Keratinocyte (primary cell): ENCODE data around the gene PALB2. TPM values are rescaled to one million over a fixed set of nuclear protein-coding genes. Genes with fewer than 3 reads are reported as not detected.
"Not testable (repeated sequence)": the region's sequence is repeated elsewhere in the genome, so short reads cannot be mapped to it uniquely, and the experiment has no call there.

Experiments used
- DNase-seq: peaks from one replicate; pipeline ENCODE4 v3.0.0-alpha.2; 2011; ENCODE audit warnings: low read depth, missing footprints, low spot score
- FAIRE-seq: peaks from 2 replicates; lab custom pipeline; 2011; peaks lifted over from hg19 to GRCh38; lab: Jason Lieb, UNC
- H2AFZ ChIP-seq: 2 replicates; pipeline ENCODE4 v1.6.0; 2012; ENCODE audit warnings: low read length, control low read depth, inconsistent platforms; ENCODE audit not compliant: control insufficient read depth
- H3K27ac ChIP-seq: 2 replicates; pipeline ENCODE4 v1.5.1; 2011; ENCODE audit warnings: low read length; ENCODE audit not compliant: control insufficient read depth, insufficient read depth
- H3K27me3 ChIP-seq: 3 replicates; pipeline ENCODE4 v1.6.0; 2011; ENCODE audit warnings: low read length; ENCODE audit not compliant: control insufficient read depth, insufficient read depth; ENCODE audit errors: extremely low read depth
- H3K36me3 ChIP-seq, 2 experiments: 2 replicates in 1 of 2; 3 replicates in 1 of 2; pipeline ENCODE4 v1.5.1; 2011; ENCODE audit warnings: low read length in 2 of 2, mild to moderate bottlenecking in 1 of 2; ENCODE audit not compliant: control insufficient read depth in 2 of 2, insufficient read depth in 2 of 2; ENCODE audit errors: extremely low read depth in 1 of 2
- H3K4me1 ChIP-seq: 3 replicates; pipeline ENCODE4 v1.5.1; 2011; ENCODE audit warnings: low read length; ENCODE audit not compliant: control insufficient read depth, insufficient read depth; ENCODE audit errors: extremely low read depth
- H3K4me2 ChIP-seq: 3 replicates; pipeline ENCODE4 v1.6.0; 2011; ENCODE audit warnings: low read depth, low read length; ENCODE audit not compliant: control insufficient read depth, insufficient read depth; ENCODE audit errors: extremely low read depth
- H3K4me3 ChIP-seq, 3 experiments: fragments of 200-600 bp in 1 of 3; sonication (generic) in 1 of 3; 2 replicates in 2 of 3; 3 replicates in 1 of 3; pipeline ENCODE4 v1.5.1; 2011 to 2016; ENCODE audit warnings: low read length in 3 of 3, mild to moderate bottlenecking in 3 of 3, control low read depth in 2 of 3, inconsistent platforms in 1 of 3, low read depth in 1 of 3, mixed read lengths in 1 of 3, mixed run types in 1 of 3, moderate library complexity in 1 of 3; ENCODE audit not compliant: control insufficient read depth in 2 of 3, insufficient read depth in 2 of 3; ENCODE audit errors: extremely low read depth in 1 of 3
- H3K79me2 ChIP-seq: 2 replicates; pipeline ENCODE4 v1.6.0; 2012; ENCODE audit warnings: low read length; ENCODE audit not compliant: control insufficient read depth, insufficient read depth
- H3K9ac ChIP-seq: 3 replicates; pipeline ENCODE4 v1.6.0; 2011; ENCODE audit warnings: low read length; ENCODE audit not compliant: control insufficient read depth, insufficient read depth; ENCODE audit errors: extremely low read depth
- H3K9me1 ChIP-seq: 3 replicates; pipeline ENCODE4 v1.6.0; 2011; ENCODE audit warnings: low read length; ENCODE audit not compliant: control insufficient read depth, insufficient read depth; ENCODE audit errors: extremely low read depth
- H3K9me3 ChIP-seq: 2 replicates; pipeline ENCODE4 v1.5.1; 2012; ENCODE audit warnings: low read depth, low read length; ENCODE audit not compliant: control insufficient read depth
- H4K20me1 ChIP-seq: 3 replicates; pipeline ENCODE4 v1.6.0; 2011; ENCODE audit warnings: low read length; ENCODE audit not compliant: control insufficient read depth, insufficient read depth; ENCODE audit errors: extremely low read depth
- EZH2 ChIP-seq: IDR thresholded peaks from one replicate; pipeline ENCODE4 v1.6.1; 2012; ENCODE audit warnings: inconsistent platforms, mild to moderate bottlenecking, low read length, moderate library complexity
- dilution Hi-C: fragments of 300-500 bp; cut with MboI; formaldehyde crosslinking; loops from one replicate; pipeline ENCODE4 v1.7.0; 2020; ENCODE audit warnings: low sequenced_read_pairs; ENCODE audit not compliant: extremely low pct_ligation_motif_present
- polyA plus RNA-seq, 5 experiments: library from polyadenylated mRNA; depleted of rRNA in 3 of 5; stranded (reverse) in 3 of 5; stranded (forward) in 1 of 5; unstranded in 1 of 5; fragments of >200 nt; gene quantifications; 1 replicate in 1 of 5; 2 replicates in 3 of 5; 3 replicates in 1 of 5; pipeline versions ENCODE4 v1.2.1 to v1.2.3, GENCODE V29; 2011 to 2012; ENCODE audit warnings: missing spikeins in 2 of 5, low read depth in 1 of 5, low replicate concordance in 1 of 5
- TF ChIP-seq, protein P1 (sequence below), 3 experiments: IDR thresholded peaks in 1 of 3; conservative IDR thresholded peaks in 1 of 3; optimal IDR thresholded peaks in 1 of 3; 2 replicates in 2 of 3; 3 replicates in 1 of 3; pipeline versions ENCODE3 to v1.5.1; 2011; ENCODE audit warnings: low read length in 3 of 3, mild to moderate bottlenecking in 3 of 3, moderate library complexity in 2 of 3, control low read depth in 1 of 3, inconsistent platforms in 1 of 3; ENCODE audit not compliant: insufficient read depth in 2 of 3; ENCODE audit errors: extremely low read depth in 1 of 3

The PALB2 gene
- polyA plus RNA-seq, 1 donor (not counting 4 experiments of a cell fraction or from before 2014, with no cell fraction given) = 18.7 TPM

DNA sequence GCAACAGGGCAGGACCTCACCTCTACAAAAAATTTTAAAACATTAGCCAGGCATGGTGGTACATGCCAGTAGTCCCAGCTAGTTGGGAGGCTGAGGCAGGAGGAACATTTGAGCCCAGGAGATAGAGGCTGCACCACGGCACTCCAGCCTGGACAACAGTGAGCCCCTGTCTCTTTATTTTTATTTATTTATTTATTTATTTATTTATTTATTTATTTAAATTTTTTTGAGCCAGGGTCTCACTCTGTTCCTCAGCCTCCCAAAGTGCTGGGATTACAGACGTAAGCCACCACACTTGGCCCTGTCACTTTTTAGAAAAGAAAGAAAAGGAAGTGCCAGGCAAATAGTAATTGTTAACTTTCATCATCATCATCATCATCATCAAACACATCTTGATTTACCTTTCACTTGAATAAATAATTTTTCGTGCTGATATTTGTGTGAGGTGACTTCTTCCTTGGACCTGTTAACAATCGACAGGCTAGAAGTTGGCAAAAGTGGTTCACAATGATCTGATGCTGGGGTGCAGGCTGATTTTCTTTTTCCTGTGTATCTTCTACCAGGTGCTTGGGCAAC, 6.6 kb downstream of the PALB2 start:
- no peak overlapping the region for H3K4me2 ChIP-seq
- H3K4me3 ChIP-seq = no peak overlapping the region
- no peaks in the 10 kb centered on the region for H3K27me3 ChIP-seq
- no peak overlapping the region for H3K27ac ChIP-seq
- dilution Hi-C loops = no loop called here
- H3K36me3 ChIP-seq = peaks cover 9 to 10% of the 10 kb centered on the region in 2 experiments
- peaks cover 30% of the 10 kb centered on the region for H3K79me2 ChIP-seq
- TF ChIP-seq EZH2 = no peak
- TF ChIP-seq, protein P1, sequence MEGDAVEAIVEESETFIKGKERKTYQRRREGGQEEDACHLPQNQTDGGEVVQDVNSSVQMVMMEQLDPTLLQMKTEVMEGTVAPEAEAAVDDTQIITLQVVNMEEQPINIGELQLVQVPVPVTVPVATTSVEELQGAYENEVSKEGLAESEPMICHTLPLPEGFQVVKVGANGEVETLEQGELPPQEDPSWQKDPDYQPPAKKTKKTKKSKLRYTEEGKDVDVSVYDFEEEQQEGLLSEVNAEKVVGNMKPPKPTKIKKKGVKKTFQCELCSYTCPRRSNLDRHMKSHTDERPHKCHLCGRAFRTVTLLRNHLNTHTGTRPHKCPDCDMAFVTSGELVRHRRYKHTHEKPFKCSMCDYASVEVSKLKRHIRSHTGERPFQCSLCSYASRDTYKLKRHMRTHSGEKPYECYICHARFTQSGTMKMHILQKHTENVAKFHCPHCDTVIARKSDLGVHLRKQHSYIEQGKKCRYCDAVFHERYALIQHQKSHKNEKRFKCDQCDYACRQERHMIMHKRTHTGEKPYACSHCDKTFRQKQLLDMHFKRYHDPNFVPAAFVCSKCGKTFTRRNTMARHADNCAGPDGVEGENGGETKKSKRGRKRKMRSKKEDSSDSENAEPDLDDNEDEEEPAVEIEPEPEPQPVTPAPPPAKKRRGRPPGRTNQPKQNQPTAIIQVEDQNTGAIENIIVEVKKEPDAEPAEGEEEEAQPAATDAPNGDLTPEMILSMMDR (optimal IDR thresholded peaks at IDR 0.05 in 1 of 3, IDR thresholded peaks at IDR 0.05 in 1 of 3, conservative IDR thresholded peaks at IDR 0.05 in 1 of 3; ENCODE audit: extremely low read depth in 1 of 3, insufficient read depth in 2 of 3, low read length in 3 of 3) = no peak
- peaks cover 2% of the 10 kb centered on the region for H3K9me1 ChIP-seq
- no peaks in the 10 kb centered on the region for H4K20me1 ChIP-seq
- FAIRE-seq = no peak
- no peak overlapping the region for H2AFZ ChIP-seq
- H3K4me1 ChIP-seq = peaks cover 9% of the 10 kb centered on the region
- no peak for DNase-seq
- H3K9ac ChIP-seq = no peak overlapping the region
- no peaks in the 10 kb centered on the region for H3K9me3 ChIP-seq

DNA sequence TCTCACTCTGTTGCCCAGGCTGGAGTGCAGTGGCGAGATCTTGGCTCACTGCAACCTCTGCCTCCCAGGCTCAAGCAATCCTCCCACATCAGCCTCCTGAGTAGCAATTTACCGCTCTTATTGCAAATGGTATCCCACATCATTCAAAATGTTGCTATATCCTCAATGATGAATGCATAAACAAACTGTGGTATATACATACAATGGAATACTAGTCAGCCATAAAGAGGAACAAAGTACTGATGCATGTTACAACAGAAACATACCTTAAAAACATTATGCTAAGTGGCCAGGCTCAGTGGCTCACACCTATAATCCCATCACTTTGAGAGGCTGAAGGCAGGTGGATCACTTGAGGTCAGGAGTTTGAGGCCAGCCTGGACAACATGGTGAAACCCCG, 9.2 kb downstream of the PALB2 start:
- H3K79me2 ChIP-seq = peaks cover 22% of the 10 kb centered on the region

GRCh38 chr16:23629516-23629915, 11.6 kb downstream of the PALB2 start:
- Histone ChIP-seq H4K20me1 (no peaks in the 10 kb centered on the region), H3K36me3 (peaks cover 14 to 15% of the 10 kb centered on the region in 2 experiments), H3K27ac (peak overlapping the region; percentile 29), H3K79me2 (peaks cover 19% of the 10 kb centered on the region), H3K27me3 (no peaks in the 10 kb centered on the region), H3K4me1 (peaks cover 13% of the 10 kb centered on the region), H2AFZ (no peak overlapping the region), H3K9me3 (no peaks in the 10 kb centered on the region), H3K9me1 (peaks cover 2% of the 10 kb centered on the region), H3K4me3 (no peak overlapping the region), H3K4me2 (peak overlapping the region; percentile 44), H3K9ac (no peak overlapping the region)
- no peak for TF ChIP-seq EZH2
- TF ChIP-seq, protein P1 (optimal IDR thresholded peaks at IDR 0.05 in 1 of 3, IDR thresholded peaks at IDR 0.05 in 1 of 3, conservative IDR thresholded peaks at IDR 0.05 in 1 of 3; ENCODE audit: extremely low read depth in 1 of 3, insufficient read depth in 2 of 3, low read length in 3 of 3) = no peak
- DNase-seq (no peak), FAIRE-seq (no peak)
- dilution Hi-C loops = no loop called here

More for the DNA sequence above, 9.2 kb downstream of the PALB2 start:
- H3K27me3 ChIP-seq, H3K9ac ChIP-seq, FAIRE-seq, H2AFZ ChIP-seq, H3K4me2 ChIP-seq, H3K9me1 ChIP-seq, H3K9me3 ChIP-seq, dilution Hi-C loops, H3K4me3 ChIP-seq, DNase-seq, H3K27ac ChIP-seq, H4K20me1 ChIP-seq: not testable (repeated sequence)
- Histone ChIP-seq H3K4me1 (peaks cover 13% of the 10 kb centered on the region), H3K36me3 (peaks cover 11 to 14% of the 10 kb centered on the region in 2 experiments)
